Stimulated activated naive CD8-positive, alpha-beta T cell treated with anti-CD3 and anti-CD28 coated beads, Interleukin-15, Interleukin-2, amounts not matched to agents 100 U/mL and 50 U/mL, for 24 hours (primary cell): ENCODE measurements around the gene NEK1.

Experiments used
- ATAC-seq: fragments of 150-1000 bp; cut with Tn5 transposase; one replicate; pipeline ENCODE4 v1.10.0; 2021
- DNase-seq: peaks from one replicate; pipeline ENCODE4 v3.0.0; 2021

Gene NEK1, protein sequence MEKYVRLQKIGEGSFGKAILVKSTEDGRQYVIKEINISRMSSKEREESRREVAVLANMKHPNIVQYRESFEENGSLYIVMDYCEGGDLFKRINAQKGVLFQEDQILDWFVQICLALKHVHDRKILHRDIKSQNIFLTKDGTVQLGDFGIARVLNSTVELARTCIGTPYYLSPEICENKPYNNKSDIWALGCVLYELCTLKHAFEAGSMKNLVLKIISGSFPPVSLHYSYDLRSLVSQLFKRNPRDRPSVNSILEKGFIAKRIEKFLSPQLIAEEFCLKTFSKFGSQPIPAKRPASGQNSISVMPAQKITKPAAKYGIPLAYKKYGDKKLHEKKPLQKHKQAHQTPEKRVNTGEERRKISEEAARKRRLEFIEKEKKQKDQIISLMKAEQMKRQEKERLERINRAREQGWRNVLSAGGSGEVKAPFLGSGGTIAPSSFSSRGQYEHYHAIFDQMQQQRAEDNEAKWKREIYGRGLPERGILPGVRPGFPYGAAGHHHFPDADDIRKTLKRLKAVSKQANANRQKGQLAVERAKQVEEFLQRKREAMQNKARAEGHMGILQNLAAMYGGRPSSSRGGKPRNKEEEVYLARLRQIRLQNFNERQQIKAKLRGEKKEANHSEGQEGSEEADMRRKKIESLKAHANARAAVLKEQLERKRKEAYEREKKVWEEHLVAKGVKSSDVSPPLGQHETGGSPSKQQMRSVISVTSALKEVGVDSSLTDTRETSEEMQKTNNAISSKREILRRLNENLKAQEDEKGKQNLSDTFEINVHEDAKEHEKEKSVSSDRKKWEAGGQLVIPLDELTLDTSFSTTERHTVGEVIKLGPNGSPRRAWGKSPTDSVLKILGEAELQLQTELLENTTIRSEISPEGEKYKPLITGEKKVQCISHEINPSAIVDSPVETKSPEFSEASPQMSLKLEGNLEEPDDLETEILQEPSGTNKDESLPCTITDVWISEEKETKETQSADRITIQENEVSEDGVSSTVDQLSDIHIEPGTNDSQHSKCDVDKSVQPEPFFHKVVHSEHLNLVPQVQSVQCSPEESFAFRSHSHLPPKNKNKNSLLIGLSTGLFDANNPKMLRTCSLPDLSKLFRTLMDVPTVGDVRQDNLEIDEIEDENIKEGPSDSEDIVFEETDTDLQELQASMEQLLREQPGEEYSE (N-terminal part only)

DNA sequence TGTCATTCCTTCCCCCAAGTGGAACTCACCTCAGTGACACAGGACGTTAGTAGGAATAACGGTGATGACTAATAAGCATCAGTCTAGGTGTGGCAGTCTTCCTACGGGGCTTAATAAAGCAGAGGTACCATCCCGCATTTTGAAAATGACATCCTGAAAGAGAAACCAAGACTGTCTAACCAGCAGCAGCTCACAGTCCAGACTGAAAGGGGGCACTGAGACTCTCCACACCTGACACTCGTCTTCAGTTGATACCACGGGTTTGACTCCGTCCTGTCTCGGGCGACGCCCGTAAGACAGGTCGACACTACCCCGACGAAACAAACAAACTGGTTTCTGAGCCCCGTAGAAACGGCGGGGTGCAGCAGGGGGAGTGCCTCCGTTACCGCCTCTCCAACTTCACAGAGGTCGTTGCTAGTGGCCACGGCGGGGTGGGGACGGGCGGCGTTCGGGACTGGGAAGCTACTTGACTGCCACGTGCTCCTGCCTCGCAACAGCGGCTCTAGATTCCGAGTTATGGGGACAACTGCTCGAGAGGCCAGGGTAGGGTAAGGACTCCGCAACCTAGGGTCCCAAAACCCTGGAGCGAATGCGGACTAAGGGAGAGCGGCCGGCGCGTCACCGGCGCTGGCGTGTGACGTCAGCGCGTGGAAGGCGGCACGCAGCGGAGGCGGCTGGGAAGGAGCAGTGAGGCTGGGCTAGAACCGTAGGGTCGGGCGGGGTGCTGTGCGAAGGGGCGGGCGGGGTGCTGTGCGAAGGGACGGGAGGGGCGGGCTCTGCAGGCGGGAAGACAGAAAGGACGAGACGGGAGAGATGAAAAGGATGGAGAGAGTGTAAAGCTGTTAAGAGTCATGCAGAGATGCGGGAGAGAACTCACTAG, at the start of gene NEK1:
NEK1 (minus strand) TSS at position 593 of the 880 bp plus-strand sequence. CDS start 9,953 bp downstream, outside the sequence.
- ATAC-seq, result peak; percentile 96
- peak; percentile 90 for DNase-seq

DNA sequence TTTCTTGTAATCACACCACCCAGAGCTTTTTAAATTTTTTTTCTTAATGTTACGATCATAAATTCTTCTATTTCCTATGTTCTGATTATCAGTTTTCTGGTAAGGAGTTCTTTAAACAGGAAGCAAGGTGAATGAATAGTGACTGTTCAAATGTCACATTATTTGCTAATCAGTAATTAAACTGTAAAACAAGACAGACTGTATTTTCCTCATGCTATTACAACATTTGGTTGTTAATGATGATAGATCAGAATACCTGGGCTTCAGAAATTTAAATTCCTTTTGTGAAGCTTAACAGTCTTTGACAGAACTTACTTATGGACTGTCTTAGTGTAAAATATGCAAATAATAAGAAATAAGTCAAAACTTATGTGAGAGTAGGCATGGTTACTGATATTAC, 49.4 kb upstream of the NEK1 start:
- no peak for DNase-seq
- no peak for ATAC-seq

DNA sequence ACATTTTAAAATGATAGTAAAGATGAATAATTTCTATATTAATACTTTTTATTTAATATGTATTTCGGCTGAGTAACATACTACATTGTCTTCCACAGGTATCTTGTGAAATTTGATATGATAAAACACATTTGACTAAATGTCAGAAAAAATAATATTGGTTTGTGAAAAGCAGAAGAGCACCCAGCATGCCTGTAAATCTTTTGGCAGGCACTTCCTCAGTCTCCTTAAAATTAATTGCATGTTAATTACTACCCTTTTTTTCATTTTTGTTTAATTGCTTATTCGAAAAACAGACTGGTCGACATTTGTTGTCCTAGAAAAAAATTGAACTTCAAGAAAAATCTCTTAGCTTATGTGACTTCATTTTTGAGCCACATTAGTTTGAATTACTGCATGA, 48.5 kb upstream of the NEK1 start:
- no peak for DNase-seq
- no peak for ATAC-seq

DNA sequence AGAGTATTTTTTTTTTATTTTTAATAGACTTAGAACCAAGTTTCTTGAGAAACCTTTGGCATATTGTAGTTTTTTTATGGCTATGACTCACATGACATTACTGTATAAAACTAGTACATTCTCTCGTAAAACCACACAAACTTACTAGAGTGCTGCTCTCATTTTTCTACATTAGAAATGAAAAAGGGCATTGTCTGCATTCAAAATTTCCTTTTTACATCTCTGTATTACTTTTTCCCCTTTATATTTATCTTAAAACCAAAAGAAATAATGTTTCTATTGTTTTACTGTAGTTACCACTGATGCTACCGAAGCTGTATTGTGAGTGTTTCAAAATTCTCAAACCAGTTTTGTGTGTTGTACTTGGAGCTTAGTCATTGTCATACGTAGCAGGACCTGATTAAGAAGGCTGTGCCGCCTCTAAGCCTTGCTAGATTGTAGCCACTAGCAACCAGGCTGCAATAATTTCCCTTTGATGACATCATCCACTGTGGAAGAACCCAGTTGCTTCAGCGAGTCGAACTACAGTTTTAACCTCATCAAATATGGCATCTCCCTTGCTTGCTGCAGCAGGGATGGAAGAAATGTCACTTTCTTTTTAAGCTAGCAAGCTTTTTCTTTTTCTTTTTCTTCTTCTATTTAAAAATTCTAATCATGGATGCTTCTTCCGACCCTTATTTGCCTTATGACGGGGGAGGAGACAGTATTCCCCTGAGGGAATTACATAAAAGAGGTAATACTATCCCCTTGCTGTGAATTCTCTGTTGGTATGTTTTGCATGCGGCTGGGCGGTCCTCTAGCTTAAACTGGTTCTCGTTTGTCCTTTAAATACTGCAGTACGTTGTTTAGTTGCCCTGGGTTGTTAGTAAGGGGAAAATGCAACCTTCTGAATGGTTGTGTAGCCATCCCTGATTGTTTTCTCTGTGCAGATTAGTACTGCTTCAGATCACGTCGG, 47.6 kb upstream of the NEK1 start:
- ATAC-seq, result peak; percentile 100

DNA sequence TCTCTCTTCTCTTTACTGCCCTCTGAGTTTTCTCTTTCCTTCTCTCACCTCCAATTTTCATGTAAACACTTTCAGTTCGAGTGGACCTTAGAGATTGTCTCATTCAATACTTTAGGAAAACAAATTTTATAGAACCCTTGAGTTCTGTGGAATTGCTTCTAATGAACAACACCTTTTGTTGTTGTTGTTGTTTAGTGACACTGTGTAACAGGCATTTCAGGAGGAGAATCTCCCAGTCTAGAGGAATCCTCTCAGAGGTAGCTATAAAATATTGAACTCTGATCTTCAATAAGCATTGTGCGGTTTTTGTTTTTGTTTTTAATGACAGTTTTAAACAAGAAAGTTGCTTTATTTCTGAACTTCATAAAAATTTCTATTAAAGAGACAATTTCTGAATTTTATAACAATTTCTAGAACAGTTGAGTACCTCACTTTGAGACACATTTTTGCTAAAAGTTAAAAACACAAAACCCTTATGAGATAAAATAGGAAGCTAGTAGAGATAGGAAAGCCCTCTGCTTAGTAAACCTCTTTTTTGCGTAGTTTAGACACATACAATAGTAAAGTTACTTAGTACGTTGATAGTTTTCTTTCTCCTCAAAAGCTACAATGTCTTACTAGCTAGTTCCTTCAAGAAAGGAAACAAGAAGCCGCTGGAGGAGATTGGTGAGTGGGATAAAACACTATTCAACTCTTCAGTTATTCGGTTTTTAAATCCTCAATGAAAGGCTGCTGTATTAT, 46.8 kb upstream of the NEK1 start:
- ATAC-seq (no peak), DNase-seq (no peak)

More for the DNA sequence above, 47.6 kb upstream of the NEK1 start:
- DNase-seq, result peak; percentile 58

DNA sequence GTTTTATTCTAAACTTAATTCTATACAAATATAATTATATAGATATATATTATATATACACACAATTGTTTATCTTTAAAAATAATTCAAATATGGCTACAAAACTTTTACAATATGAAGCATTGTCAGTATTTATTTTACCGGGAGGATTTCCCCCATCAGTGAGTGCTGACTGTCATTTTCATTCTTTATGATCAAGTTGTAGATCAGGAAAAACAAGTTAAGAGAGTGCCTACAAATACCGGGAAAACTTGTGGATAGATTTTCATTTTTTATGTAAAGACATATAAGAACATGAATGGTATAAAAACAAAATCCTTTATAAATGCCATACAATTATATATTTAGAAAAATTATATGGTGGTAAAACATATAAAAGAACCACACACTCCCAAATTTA, 45.8 kb upstream of the NEK1 start:
- no peak for DNase-seq

DNA sequence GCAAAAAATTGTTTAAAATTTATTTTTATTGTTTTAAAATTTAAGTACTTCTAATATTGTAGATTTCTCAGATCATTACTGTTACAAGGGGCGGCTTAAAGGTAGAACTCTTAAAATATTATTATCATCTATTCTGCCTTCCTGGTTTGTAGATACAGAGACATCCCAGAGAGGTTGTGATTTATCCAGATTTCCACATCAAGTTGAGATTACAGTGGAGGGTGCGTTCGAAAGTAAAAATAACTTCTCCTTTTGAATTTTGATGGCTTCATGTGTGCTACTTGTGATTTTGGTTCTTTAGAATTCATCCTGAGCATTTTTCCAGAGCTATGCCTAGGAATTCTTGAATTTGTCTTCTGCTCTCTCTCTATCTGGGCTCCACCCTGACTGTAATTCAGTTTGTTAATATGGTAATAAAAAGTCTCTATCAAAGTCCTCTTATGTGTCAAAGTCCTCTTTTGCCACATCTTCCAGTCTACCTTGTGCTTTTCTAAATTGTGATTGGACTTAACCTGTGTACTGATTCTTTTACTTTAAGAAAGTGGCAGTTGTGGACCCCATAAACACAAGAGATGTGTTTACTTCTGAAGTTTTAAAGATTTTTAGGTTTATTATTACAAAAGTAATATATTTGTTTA, 45.2 kb upstream of the NEK1 start:
- ATAC-seq (no peak), DNase-seq (no peak)

More for the DNA sequence above, 45.8 kb upstream of the NEK1 start:
- no peak for ATAC-seq

DNA sequence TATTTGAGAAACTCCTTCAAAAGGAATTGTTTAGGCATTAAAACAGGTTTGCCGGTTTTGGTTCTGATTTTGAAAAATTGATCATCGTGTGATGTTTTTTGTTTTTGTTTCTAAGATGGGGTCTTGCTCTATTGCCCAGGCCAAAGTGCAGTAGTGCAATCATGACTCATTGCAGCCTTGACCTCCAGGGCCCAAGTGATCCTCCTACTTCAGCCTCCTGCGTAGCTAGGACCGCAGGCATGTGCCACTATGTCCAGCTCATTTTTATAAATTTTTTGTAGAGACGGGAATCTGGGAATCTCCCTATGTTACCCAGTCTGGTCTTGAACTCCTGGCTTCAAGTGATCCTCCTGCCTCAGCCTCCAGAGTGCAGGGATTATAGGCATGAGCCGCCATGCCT, 43.0 kb upstream of the NEK1 start:
- DNase-seq, result no peak

DNA sequence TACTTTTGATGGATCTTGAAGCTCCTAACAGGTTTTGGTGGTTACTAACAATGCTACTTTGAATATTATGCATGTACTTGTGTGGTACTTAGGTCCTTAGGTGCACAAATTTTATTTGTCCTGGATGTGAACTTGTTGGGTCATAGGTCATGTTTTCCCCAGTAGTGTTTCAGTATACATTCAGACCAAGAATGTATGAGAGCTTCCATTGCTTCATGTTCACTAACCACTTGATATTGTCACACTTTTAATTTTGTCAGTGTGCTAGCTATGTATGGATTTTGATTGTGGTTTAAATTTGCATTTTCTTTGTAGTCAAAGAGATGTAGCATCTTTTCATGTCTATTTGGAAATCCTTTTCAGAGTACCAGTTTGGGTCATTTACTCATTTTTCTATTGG, 40.2 kb upstream of the NEK1 start:
- DNase-seq, result no peak
- ATAC-seq, result no peak

More for the DNA sequence above, 43.0 kb upstream of the NEK1 start:
- ATAC-seq, result no peak

DNA sequence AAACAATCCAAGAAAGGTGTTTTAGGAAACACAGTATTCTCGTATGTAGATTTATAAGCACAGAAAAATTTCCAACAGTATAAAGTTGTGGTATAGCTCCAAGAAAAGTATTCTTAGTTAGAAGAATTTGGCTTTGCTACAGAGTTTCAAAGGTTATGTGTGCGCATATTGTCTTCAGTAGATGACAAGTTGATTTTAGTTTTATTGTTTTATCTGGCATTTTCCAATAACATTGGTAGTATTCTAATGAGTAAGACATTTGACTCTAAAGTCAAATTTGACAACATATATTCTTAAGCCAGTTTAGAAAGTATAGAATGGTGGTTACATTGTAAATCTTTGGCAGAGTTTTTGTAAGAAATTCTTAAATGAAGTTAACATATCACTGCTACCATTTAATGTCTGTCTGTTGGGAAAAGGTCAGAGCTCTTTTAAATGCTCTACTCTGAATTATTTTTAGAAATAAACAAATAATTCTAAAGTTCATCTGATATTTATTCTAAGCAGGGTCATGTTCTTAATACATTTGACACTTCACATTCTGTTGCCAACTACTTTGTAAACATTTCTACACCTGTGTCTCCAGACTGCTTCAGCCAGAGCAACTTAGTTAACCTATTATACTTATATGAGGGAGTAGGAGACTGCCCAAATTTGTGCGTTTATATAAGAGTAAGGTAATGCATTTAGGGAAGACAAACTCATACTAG, 38.0 kb upstream of the NEK1 start:
- ATAC-seq (no peak), DNase-seq (no peak)

DNA sequence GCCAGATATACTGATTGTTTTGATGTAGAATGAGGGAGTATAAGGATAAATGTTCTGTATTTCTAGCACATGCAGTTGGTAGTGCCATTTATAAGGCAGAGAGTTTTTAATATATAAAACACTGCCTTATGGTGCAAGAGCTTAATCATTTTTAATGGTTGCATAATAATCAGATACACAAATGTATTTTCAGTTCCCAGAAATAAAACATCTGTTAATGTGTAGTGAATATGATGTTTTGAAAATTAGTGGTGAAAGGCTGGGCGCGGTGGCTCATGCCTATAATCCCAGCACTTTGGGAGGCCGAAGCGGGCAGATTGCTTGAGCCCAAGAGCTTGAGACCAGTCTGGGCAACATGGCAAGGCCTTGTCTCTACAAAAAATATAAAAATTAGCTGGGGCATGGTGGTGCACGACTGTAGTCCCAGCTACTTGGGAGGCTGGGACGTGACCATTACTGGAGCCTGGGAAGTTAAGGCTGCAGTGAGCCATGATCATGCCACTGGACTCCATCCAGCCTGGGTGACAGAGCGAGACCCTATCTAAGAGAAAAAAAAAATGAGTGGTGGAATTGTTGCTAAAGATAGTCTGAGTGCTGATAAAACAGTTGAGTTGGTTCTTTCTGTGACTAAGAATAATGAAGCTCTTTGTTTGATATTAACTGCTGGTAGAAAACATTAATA, 37.3 kb upstream of the NEK1 start:
- DNase-seq (no peak), ATAC-seq (no peak)

DNA sequence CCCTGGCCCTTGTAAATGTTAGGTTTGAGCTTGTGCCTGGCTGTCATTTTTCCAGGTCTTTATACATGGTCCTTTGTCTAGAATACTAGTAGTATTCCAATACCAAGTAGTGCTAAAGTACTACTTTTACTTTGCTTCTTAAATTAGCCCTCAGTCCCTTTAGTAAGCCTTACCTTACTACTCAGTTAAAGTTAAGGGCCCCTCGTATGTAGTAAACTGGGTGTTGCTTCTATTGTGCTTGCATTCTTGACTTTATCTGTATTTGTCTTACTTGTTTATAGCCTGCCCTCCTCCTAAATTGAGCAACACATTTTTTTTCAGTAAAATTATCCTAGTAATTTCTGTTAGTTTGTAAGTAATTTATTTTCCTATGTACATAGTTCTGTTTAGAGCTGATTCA, 33.2 kb upstream of the NEK1 start:
- ATAC-seq (no peak), DNase-seq (no peak)

DNA sequence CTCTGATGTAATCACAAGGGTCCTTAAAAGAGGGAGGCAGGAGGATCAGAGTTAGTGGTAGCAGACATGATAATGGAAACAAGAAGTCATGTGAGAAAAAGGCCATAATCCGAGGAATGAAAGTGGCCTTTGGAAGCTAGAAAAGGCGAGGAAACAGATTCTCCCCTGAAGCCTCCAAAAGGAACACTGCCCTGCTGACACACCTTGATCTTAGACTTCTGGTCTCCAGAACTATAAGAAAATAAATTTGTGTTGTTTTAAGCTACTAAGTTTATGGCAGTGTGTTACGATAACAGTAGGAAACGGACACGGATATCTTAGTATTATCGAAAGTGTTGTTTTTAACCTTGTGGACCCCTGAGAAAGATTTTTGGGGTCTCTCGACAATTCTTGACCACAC, 32.4 kb upstream of the NEK1 start:
- DNase-seq (no peak), ATAC-seq (no peak)

DNA sequence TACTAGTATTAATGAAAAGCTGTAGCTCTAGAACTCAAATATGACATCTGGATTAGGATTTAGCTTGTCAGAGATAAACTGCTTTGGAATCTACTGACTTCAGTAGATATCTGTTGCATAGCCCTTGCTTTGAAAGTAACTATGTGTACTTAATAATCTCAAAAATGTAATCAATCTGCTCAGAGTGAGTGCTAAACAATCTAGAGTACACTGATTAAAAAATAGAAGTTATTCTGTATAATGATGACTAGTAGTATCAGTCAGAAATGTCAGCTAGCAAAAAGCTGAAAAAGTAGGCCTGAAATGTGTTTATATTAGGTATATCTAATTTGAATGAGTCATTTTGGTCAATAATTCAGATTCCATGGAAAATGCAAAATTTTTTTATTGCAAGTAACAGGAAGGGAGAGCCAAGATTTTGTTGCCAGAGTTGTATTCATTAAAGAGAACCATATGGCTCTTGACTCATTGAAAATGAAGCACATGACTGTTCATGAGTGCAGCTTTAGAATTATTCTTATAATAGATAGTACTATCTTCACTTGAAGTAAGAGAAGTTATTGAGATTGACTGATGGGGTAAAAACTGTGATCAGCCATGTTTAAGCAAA, 28.0 kb upstream of the NEK1 start:
- ATAC-seq, result no peak
- no peak for DNase-seq

DNA sequence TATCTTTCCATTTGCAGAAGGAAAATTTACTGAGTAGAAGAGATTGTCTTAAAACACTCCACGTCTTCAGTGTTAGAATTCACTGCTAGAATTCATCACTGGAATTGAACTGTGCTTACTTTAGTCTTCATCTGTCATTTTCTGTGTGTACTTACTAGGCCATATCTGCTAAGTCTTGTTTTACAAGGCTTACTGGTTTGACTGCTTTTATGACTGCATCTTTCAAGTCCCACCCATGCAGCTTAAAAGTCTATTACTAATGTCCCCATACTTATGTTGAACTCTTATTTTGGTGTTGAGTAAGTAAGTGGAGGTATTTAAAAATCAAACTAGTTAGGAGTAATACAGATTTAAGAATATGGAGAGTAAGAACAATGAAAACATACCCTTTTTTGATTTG, 22.6 kb upstream of the NEK1 start:
- no peak for DNase-seq
- ATAC-seq, result no peak

DNA sequence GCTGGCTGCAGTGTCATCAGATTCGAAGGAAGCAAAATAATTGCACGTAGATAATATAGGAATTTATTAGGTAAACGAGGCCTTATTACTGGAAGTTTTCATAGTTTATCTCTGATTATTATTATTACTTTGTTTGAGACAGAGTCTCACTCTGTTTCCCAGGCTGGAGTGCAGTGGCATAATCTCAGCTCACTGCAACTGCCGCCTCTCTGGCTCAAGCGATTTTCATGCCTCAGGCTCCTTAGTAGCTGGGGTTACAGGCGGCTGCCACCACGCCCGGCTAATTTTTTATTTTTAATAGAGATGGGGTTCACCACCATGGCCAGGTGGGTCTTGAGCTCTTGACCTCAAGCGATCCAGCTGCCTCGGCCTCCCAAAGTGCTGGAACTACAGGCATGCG, 20.5 kb upstream of the NEK1 start:
- ATAC-seq (no peak), DNase-seq (no peak)

DNA sequence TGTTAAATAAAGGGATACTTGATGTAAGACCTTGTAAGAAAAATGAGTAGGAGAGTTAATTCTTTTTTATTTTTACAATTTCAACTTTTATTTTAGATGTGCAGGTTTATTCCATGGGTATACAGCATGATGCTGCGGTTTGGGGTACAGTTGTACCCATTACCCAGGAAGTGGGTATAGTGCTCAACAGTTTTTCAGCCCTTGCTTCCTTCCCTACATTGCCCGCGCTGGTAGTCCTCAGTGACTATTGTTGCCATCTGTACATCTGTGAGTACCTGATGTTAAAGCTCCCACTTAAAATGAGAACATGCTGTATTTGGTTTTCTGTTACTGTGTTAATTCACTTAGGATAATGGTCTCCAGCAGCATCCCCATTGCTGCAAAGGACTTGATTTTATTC, 17.7 kb upstream of the NEK1 start:
- DNase-seq (no peak), ATAC-seq (no peak)

DNA sequence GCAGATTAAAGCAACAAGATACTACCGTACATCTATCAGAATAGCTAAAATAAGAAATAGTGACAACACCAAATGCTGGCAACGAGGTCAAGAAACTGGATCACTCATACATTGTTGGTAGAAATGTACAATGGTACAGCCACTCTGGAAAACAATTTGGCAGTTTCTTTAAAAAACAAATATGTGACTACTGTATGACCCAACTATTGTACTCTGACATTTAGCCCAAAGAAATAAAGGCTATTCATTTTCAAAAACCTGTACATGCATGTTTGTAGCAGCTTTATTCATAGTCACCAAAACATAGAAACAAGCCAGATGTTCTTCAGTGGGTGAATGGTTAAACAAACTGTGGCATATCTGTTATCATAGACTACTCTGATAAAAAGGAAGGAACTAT, 16.2 kb upstream of the NEK1 start:
- no peak for DNase-seq
- no peak for ATAC-seq
